DMS79 (cell line): ENCODE results near the gene CUZD1.
A peak's percentile ranks its signal among the peaks of the same experiment; 100 is the strongest.

Experiments
- DNase-seq: peaks from one replicate; lab custom pipeline; 2025; lab: John Stamatoyannopoulos, UW

CUZD1 gene

GRCh38 chr10:122854648-122855047, 9.0 kb upstream of the CUZD1 start:
- no peak for DNase-seq

GRCh38 chr10:122853665-122854313, 8.1 kb upstream of the CUZD1 start:
- no peak for DNase-seq

GRCh38 chr10:122852261-122852660, 6.6 kb upstream of the CUZD1 start:
- no peak for DNase-seq

GRCh38 chr10:122850705-122851640, 5.3 kb upstream of the CUZD1 start:
- no peak for DNase-seq

- DNase-seq = no peak
Observed at GRCh38 chr10:122849900-122850605, 4.4 kb upstream of the CUZD1 start.

- no peak for DNase-seq
Observed at GRCh38 chr10:122849090-122849489, 3.4 kb upstream of the CUZD1 start.

GRCh38 chr10:122847782-122848604, 2.3 kb upstream of the CUZD1 start:
- DNase-seq = peak; percentile 23

- DNase-seq = no peak
Observed at GRCh38 chr10:122844146-122844545, 1.5 kb downstream of the CUZD1 start.

GRCh38 chr10:122841569-122841968, 4.1 kb downstream of the CUZD1 start:
- DNase-seq = no peak

- DNase-seq = no peak
Observed at GRCh38 chr10:122839505-122839904, 6.2 kb downstream of the CUZD1 start.

- no peak for DNase-seq
Observed at GRCh38 chr10:122838880-122839279, 6.8 kb downstream of the CUZD1 start.

GRCh38 chr10:122835908-122836307, 9.7 kb downstream of the CUZD1 start:
- DNase-seq = no peak

- no peak for DNase-seq
Observed at GRCh38 chr10:122830965-122831353, 14.7 kb downstream of the CUZD1 start.

- DNase-seq = no peak
Observed at GRCh38 chr10:122830273-122830964, 15.2 kb downstream of the CUZD1 start.

- no peak for DNase-seq
Observed at GRCh38 chr10:122829454-122829853, 16.2 kb downstream of the CUZD1 start.

GRCh38 chr10:122828716-122829255, 16.9 kb downstream of the CUZD1 start:
- DNase-seq = no peak

GRCh38 chr10:122827302-122827701, 18.4 kb downstream of the CUZD1 start:
- DNase-seq = no peak

GRCh38 chr10:122822973-122823690, 22.5 kb downstream of the CUZD1 start:
- no peak for DNase-seq

- no peak for DNase-seq
Observed at GRCh38 chr10:122821808-122822207, 23.8 kb downstream of the CUZD1 start.

- no peak for DNase-seq
Observed at GRCh38 chr10:122815458-122815857, 30.2 kb downstream of the CUZD1 start.
